NCI-H2171 treated with DMSO at 0.1 percent for 48 hours (cell line): ENCODE results near the gene GCNA.
"Not testable (repeated sequence)": the region's sequence is repeated elsewhere in the genome, so short reads cannot be mapped to it uniquely, and the experiment has no call there.

Experiments
- DNase-seq: peaks from one replicate; lab custom pipeline; 2025; lab: John Stamatoyannopoulos, UW

The GCNA gene

GRCh38 chrX:71640002-71640401 lies 61.8 kb downstream of the GCNA start:
- DNase-seq = no peak

- DNase-seq = not testable (repeated sequence)
These were observed 66.2 kb downstream of the GCNA start for GRCh38 chrX:71644406-71644805.

- no peak for DNase-seq
These were observed 72.2 kb downstream of the GCNA start for GRCh38 chrX:71650333-71650969.

- peak; percentile 24 for DNase-seq
These were observed 74.2 kb downstream of the GCNA start for GRCh38 chrX:71652405-71652804.

- DNase-seq = no peak
These were observed 75.1 kb downstream of the GCNA start for GRCh38 chrX:71653344-71653743.

GRCh38 chrX:71657267-71657666 lies 79.0 kb downstream of the GCNA start:
- DNase-seq = no peak

- DNase-seq = no peak
These were observed 81.1 kb downstream of the GCNA start for GRCh38 chrX:71659342-71659741.

GRCh38 chrX:71659959-71660358 lies 81.7 kb downstream of the GCNA start:
- no peak for DNase-seq

GRCh38 chrX:71660562-71661416 lies 82.6 kb downstream of the GCNA start:
- no peak for DNase-seq

- no peak for DNase-seq
These were observed 83.7 kb downstream of the GCNA start for GRCh38 chrX:71661919-71662318.

GRCh38 chrX:71662654-71663053 lies 84.4 kb downstream of the GCNA start:
- DNase-seq = not testable (repeated sequence)
